Sigmoid colon (tissue), 4 donors: ENCODE measurements around the gene TLE6.

Experiments
- EP300 ChIP-seq, 4 donors: sonication (generic); formaldehyde crosslinking; IDR thresholded peaks; one replicate each; pipeline ENCODE4 v1.6.1; 2017; ENCODE audit warnings: antibody characterized with exemption in 4 of 4
- POLR2A ChIP-seq, 2 donors: fragments of 450-650 bp; IDR thresholded peaks; one replicate each; pipeline ENCODE4 v1.6.1; 2016; ENCODE audit warnings: antibody characterized with exemption in 2 of 2, mild to moderate bottlenecking in 2 of 2, moderate library complexity in 2 of 2
- TF ChIP-seq, protein P1 (sequence below), 4 experiments: fragments of 450-650 bp in 3 of 4; fragments of 200-600 bp in 1 of 4; IDR thresholded peaks; one replicate each; pipeline ENCODE4 v1.5.1; 2016 to 2019; ENCODE audit warnings: antibody characterized with exemption in 4 of 4, mild to moderate bottlenecking in 3 of 4, moderate library complexity in 2 of 4

DNA sequence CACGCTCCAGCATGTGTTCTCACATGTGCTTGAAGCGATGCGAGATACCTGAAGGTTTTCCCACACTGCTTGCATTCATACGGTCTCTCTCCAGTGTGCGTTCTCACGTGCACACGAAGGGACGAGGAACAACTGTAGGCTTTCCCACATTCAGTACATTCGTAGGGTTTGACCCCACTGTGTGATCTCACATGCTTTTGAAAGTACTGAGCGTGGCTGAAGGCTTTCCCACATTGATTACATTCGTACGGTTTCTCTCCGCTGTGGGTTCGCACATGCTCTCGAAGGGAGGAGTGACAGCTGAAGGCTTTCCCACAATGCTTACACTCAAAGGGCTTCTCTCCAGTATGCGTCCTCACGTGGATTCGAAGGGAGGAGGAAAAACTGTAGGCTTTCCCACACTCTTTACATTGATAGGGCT lies 43.9 kb upstream of the TLE6 start:
- TF ChIP-seq, protein P1, sequence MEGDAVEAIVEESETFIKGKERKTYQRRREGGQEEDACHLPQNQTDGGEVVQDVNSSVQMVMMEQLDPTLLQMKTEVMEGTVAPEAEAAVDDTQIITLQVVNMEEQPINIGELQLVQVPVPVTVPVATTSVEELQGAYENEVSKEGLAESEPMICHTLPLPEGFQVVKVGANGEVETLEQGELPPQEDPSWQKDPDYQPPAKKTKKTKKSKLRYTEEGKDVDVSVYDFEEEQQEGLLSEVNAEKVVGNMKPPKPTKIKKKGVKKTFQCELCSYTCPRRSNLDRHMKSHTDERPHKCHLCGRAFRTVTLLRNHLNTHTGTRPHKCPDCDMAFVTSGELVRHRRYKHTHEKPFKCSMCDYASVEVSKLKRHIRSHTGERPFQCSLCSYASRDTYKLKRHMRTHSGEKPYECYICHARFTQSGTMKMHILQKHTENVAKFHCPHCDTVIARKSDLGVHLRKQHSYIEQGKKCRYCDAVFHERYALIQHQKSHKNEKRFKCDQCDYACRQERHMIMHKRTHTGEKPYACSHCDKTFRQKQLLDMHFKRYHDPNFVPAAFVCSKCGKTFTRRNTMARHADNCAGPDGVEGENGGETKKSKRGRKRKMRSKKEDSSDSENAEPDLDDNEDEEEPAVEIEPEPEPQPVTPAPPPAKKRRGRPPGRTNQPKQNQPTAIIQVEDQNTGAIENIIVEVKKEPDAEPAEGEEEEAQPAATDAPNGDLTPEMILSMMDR (IDR thresholded peaks at IDR 0.05): no peak
- TF ChIP-seq EP300 (IDR thresholded peaks at IDR 0.05): no peak
- TF ChIP-seq POLR2A (IDR thresholded peaks at IDR 0.05): no peak
